Fibroblast of lung (primary cell): Measurements from ENCODE around the gene KCP.

ENCODE experiments used
- EZH2 ChIP-seq: IDR thresholded peaks from 2 replicates; pipeline ENCODE4 v1.5.1; 2012; ENCODE audit warnings: low read length, control low read depth, mild to moderate bottlenecking; ENCODE audit errors: missing control alignments
- TF ChIP-seq, protein P1 (sequence below), 2 donors: IDR thresholded peaks in 1 of 2; conservative IDR thresholded peaks in 1 of 2; 1 replicate in 1 of 2; 2 replicates in 1 of 2; pipeline ENCODE4 v1.5.1; 2011 to 2012; ENCODE audit warnings: low read length in 2 of 2, control low read depth in 1 of 2, inconsistent platforms in 1 of 2, low read depth in 1 of 2, mild to moderate bottlenecking in 1 of 2

DNA sequence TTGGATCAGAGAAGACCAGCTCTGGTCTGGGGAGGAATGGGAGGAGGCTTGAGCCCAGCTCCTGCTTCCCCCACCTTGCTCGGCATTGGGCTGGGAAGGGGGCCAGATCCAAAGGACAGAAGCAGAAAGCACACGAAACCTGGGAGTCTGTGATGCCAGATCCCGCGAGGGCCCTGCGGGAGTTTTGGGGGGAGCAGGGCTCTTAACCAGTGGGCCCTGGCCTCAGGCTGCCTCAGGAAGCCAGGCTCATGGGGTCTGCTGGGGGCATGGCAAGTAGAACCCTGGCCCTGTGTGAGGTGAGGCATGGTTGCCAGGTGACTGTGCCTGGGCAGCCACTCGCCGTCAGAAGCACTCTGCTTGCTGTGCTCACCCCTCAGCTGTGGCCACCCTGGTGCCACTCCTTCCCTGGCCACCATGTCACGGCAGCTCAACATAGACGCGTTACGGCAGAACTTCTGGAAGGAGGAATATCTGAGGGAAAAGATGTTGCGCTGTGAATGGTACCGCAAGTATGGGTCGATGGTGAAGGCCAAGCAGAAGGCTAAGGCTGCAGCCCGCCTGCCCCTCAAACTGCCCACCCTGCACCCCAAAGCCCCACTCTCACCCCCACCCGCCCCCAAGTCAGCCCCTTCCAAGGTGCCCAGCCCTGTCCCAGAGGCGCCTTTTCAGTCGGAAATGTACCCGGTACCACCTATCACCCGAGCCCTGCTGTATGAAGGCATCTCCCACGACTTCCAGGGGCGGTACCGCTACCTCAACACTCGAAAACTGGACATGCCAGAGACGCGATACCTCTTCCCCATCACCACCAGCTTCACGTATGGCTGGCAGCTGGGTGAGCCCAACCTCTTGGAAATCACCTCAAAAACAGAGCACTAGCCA lies 44.3 kb downstream of the KCP start:
- TF ChIP-seq, protein P1, sequence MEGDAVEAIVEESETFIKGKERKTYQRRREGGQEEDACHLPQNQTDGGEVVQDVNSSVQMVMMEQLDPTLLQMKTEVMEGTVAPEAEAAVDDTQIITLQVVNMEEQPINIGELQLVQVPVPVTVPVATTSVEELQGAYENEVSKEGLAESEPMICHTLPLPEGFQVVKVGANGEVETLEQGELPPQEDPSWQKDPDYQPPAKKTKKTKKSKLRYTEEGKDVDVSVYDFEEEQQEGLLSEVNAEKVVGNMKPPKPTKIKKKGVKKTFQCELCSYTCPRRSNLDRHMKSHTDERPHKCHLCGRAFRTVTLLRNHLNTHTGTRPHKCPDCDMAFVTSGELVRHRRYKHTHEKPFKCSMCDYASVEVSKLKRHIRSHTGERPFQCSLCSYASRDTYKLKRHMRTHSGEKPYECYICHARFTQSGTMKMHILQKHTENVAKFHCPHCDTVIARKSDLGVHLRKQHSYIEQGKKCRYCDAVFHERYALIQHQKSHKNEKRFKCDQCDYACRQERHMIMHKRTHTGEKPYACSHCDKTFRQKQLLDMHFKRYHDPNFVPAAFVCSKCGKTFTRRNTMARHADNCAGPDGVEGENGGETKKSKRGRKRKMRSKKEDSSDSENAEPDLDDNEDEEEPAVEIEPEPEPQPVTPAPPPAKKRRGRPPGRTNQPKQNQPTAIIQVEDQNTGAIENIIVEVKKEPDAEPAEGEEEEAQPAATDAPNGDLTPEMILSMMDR (conservative IDR thresholded peaks at IDR 0.05 in 1 of 2, IDR thresholded peaks at IDR 0.05 in 1 of 2; ENCODE audit: low read depth in 1 of 2, low read length in 2 of 2) = no peak
- TF ChIP-seq EZH2 = no peak
